Sigmoid colon (tissue), 4 donors: ENCODE results near the gene BAK1.

Source experiments
- CTCF ChIP-seq, 4 experiments: fragments of 450-650 bp in 3 of 4; fragments of 200-600 bp in 1 of 4; IDR thresholded peaks; one replicate each; pipeline ENCODE4 v1.5.1; 2016 to 2019; ENCODE audit warnings: antibody characterized with exemption in 4 of 4, mild to moderate bottlenecking in 3 of 4, moderate library complexity in 2 of 4
- EP300 ChIP-seq, 4 donors: sonication (generic); formaldehyde crosslinking; IDR thresholded peaks; one replicate each; pipeline ENCODE4 v1.6.1; 2017; ENCODE audit warnings: antibody characterized with exemption in 4 of 4
- POLR2A ChIP-seq, 2 donors: fragments of 450-650 bp; IDR thresholded peaks; one replicate each; pipeline ENCODE4 v1.6.1; 2016; ENCODE audit warnings: antibody characterized with exemption in 2 of 2, mild to moderate bottlenecking in 2 of 2, moderate library complexity in 2 of 2
- POLR2AphosphoS5 ChIP-seq, 4 donors: sonication (generic); formaldehyde crosslinking; IDR thresholded peaks; one replicate each; pipeline ENCODE4 v1.6.1; 2017; ENCODE audit warnings: antibody characterized with exemption in 4 of 4

GRCh38 chr6:33591424-33592032 is 11.5 kb upstream of the BAK1 start:
- TF ChIP-seq CTCF (IDR thresholded peaks at IDR 0.05) = no peak
- TF ChIP-seq EP300 (IDR thresholded peaks at IDR 0.05) = no peak
- TF ChIP-seq POLR2A (IDR thresholded peaks at IDR 0.05) = no peak
- TF ChIP-seq POLR2AphosphoS5 (IDR thresholded peaks at IDR 0.05) = no peak
